K562 (cell line): ENCODE measurements around the gene AMBRA1. TPM values are rescaled to one million over a fixed set of nuclear protein-coding genes. Genes with fewer than 3 reads are reported as not detected.

Experiments used
- ATAC-seq: fragments of 200-7000 bp; cut with Tn5 transposase; 3 replicates; pipeline ENCODE4 v1.9.1; 2020; ENCODE audit warnings: moderate library complexity
- BruUV-seq: library from RNA; stranded (reverse); fragments of 400-500 nt; replicated peaks from 2 replicates; lab custom pipeline; 2021; lab: Mats Ljungman, UMichigan
- CTCF ChIA-PET: fragments of 300-600 bp; formaldehyde crosslinking; extraction: SDS; loops from one replicate; lab custom pipeline; 2021; ENCODE audit warnings: low intra/inter-chr PET ratio; lab: Yijun Ruan, JAX
- POLR2A ChIA-PET: fragments of 300-600, 350-650 bp; sonication (Branson Sonifier 250); formaldehyde crosslinking; extraction: SDS; loops from one replicate; lab custom pipeline; 2021; ENCODE audit warnings: antibody characterized with exemption, inconsistent platforms; lab: Yijun Ruan, JAX
- DNase-seq, 4 experiments: peaks; one replicate each; pipeline versions ENCODE4 v3.0.0 to v3.0.0-alpha.2; 2011 to 2018; ENCODE audit warnings: low spot score in 3 of 4, mixed read lengths in 3 of 4; ENCODE audit errors: extremely low read depth in 1 of 4
- FAIRE-seq: peaks from 2 replicates; lab custom pipeline; 2011; peaks lifted over from hg19 to GRCh38; lab: Jason Lieb, UNC
- H2AFZ ChIP-seq: 2 replicates; pipeline ENCODE4 v1.6.0; 2011; ENCODE audit warnings: low read depth, low read length, control low read depth, inconsistent platforms
- H3K27ac ChIP-seq: fragments of 200-600 bp; 3 replicates; pipeline ENCODE4 v1.8.0; 2011; ENCODE audit warnings: low read depth, mild to moderate bottlenecking, control low read depth, inconsistent platforms, low read length, moderate library complexity, mixed read lengths; ENCODE audit errors: extremely low read depth
- H3K27me3 ChIP-seq, 2 experiments: fragments of 300-600 bp in 1 of 2; 2 replicates in 1 of 2; 3 replicates in 1 of 2; pipeline versions ENCODE4 v1.6.0 to v1.8.0; 2011; ENCODE audit warnings: inconsistent platforms in 2 of 2, low read length in 2 of 2, mild to moderate bottlenecking in 1 of 2, mixed read lengths in 1 of 2, moderate library complexity in 1 of 2; ENCODE audit not compliant: control insufficient read depth in 2 of 2, insufficient read depth in 2 of 2
- H3K36me3 ChIP-seq: fragments of 300-600 bp; 3 replicates; pipeline ENCODE4 v1.8.0; 2011; ENCODE audit warnings: mild to moderate bottlenecking, low read length, inconsistent platforms; ENCODE audit not compliant: control insufficient read depth, insufficient read depth
- H3K4me1 ChIP-seq, 2 experiments: fragments of 200-600 bp in 1 of 2; replicated peaks in 1 of 2; 2 replicates in 1 of 2; 3 replicates in 1 of 2; pipeline versions ENCODE4 v1.5.1 to v1.8.0; 2011; ENCODE audit warnings: inconsistent platforms in 2 of 2, low read length in 2 of 2, mild to moderate bottlenecking in 1 of 2, mixed read lengths in 1 of 2, moderate library complexity in 1 of 2; ENCODE audit not compliant: control insufficient read depth in 2 of 2, insufficient read depth in 2 of 2
- H3K4me2 ChIP-seq: 2 replicates; pipeline ENCODE4 v1.6.1; 2011; ENCODE audit warnings: low read length, control low read depth, inconsistent platforms, mixed read lengths; ENCODE audit not compliant: insufficient read depth
- H3K4me3 ChIP-seq: fragments of 200-600 bp; sonication (generic), shearing (Covaris generic); 2 replicates; pipeline ENCODE4 v1.5.1; 2016; ENCODE audit warnings: control low read depth, inconsistent platforms
- H3K79me2 ChIP-seq: fragments of 200-600 bp; 3 replicates; pipeline ENCODE4 v1.8.0; 2011; ENCODE audit warnings: low read length, inconsistent platforms; ENCODE audit not compliant: control insufficient read depth, insufficient read depth
- H3K9ac ChIP-seq, 2 experiments: 2 replicates each; pipeline versions ENCODE4 v1.6.0 to v1.6.1; 2011; ENCODE audit warnings: low read depth in 2 of 2, low read length in 2 of 2, control low read depth in 1 of 2, inconsistent platforms in 1 of 2, mild to moderate bottlenecking in 1 of 2, mixed read lengths in 1 of 2; ENCODE audit not compliant: insufficient read depth in 1 of 2
- H3K9me1 ChIP-seq: one replicate; pipeline ENCODE4 v1.6.0; 2011; ENCODE audit warnings: inconsistent platforms, mild to moderate bottlenecking, low read length, moderate library complexity; ENCODE audit not compliant: control insufficient read depth, insufficient read depth
- H3K9me3 ChIP-seq: replicated peaks from 2 replicates; pipeline ENCODE4 v1.5.1; 2011; ENCODE audit warnings: low read depth, low read length, inconsistent platforms; ENCODE audit not compliant: control insufficient read depth, insufficient read depth
- H4K20me1 ChIP-seq: replicated peaks from 2 replicates; pipeline ENCODE4 v1.6.1; 2011; ENCODE audit warnings: low read length, inconsistent platforms, mixed read lengths; ENCODE audit not compliant: control insufficient read depth, insufficient read depth
- TFAM ChIP-seq: fragments of 250-450 bp; sonication (Bioruptor Pico); conservative IDR thresholded peaks from 2 replicates; pipeline ENCODE4 v1.5.0; 2021; ENCODE audit warnings: mild to moderate bottlenecking, moderate library complexity
- WGBS: fragments of 100-300 bp; shearing (Covaris generic); methylation state at CpG from one replicate; pipeline ENCODE4 v1.1.6; 2016; ENCODE audit warnings: low coverage, mixed read lengths; ENCODE audit not compliant: insufficient coverage; ENCODE audit errors: missing lambda C conversion rate; 5-methylcytosine and 5-hydroxymethylcytosine counted together
- in situ Hi-C: fragments of 300-500 bp; cut with MboI; formaldehyde crosslinking; loops from 4 replicates; pipeline ENCODE4 v1.15.0; 2018; ENCODE audit warnings: inconsistent platforms, mixed read lengths
- intact Hi-C: fragments of 100-400 bp; cut with micrococcal nuclease; formaldehyde crosslinking; loops from 2 replicates; pipeline ENCODE4 v1.14.2; 2022
- polyA plus RNA-seq, 8 experiments: library from polyadenylated mRNA; depleted of rRNA in 4 of 8; stranded (reverse) in 5 of 8; unstranded in 3 of 8; fragments of >200 nt; fragmentation: Nextera tagmentation in 2 of 8; fragmentation: Illumina TruSeq in 1 of 8; extraction: Ambion mirVana in 2 of 8; extraction: Trizol in 1 of 8; gene quantifications; 2 replicates each; pipeline versions ENCODE4 v1.2.1 to v1.2.3, GENCODE V29; 2011 to 2014; ENCODE audit warnings: inconsistent platforms in 1 of 8, missing spikeins in 1 of 8
- total RNA-seq, 7 experiments: library from RNA; depleted of rRNA in 6 of 7; stranded (reverse); fragments of >200 nt in 6 of 7; fragmentation: Illumina TruSeq in 2 of 7; extraction: Trizol in 2 of 7; gene quantifications; 2 replicates each; pipeline versions ENCODE4 v1.2.1 to v1.2.3, GENCODE V29; 2011 to 2021; ENCODE audit warnings: low replicate concordance in 1 of 7
- TF ChIP-seq, protein P1 (sequence below), 2 experiments: fragments of 450-650 bp in 1 of 2; sonication (generic) in 1 of 2; formaldehyde crosslinking in 1 of 2; IDR thresholded peaks; 2 replicates each; pipeline versions ENCODE4 v1.7.1 to v1.9.0; 2016 to 2022; ENCODE audit warnings: inconsistent platforms in 1 of 2, mild to moderate bottlenecking in 1 of 2, missing genetic modification reagents in 1 of 2

AMBRA1 gene
- total and polyA plus RNA-seq, 9 of the 15 experiments (the other 6 are each of a cell fraction or from before 2014, with no cell fraction given), result 0.15 to 24.5 (median 13.0) TPM

- Histone ChIP-seq H3K9me1 (no peaks in the 10 kb centered on the region), H4K20me1 (peaks cover 10% of the 10 kb centered on the region; the same call in 1 of the 2 replicates), H3K9me3 (no peaks in the 10 kb centered on the region), H3K79me2 (peaks cover 58% of the 10 kb centered on the region), H3K36me3 (peaks cover 2% of the 10 kb centered on the region; the same call in 2 of the 3 replicates), H3K27me3 (no peaks in the 10 kb centered on the region), H3K27ac (no peak overlapping the region), H3K4me3 (no peak overlapping the region), H3K9ac (no peak overlapping the region), H3K4me2 (no peak overlapping the region), H2AFZ (no peak overlapping the region), H3K4me1 (no peaks in the 10 kb centered on the region)
- in situ Hi-C loops (no loop called here), intact Hi-C loops (loop anchor here (2.0 kb wide), 2 partner anchors 37 to 139 kb away; no protein-coding TSS in a partner anchor)
- ChIA-PET CTCF (interaction anchor here (0.6 kb wide), 1 partner anchor 207 kb away, joined by 3 read pairs; no protein-coding TSS in a partner anchor), POLR2A (no interaction called here)
- 100% methylated on average over 1 of the region's 1 CpG for WGBS
- DNase-seq (no peak), FAIRE-seq (no peak), ATAC-seq (no peak)
- no peak for TF ChIP-seq TFAM (CRISPR knock-in tag)
- no TSS peak for BruUV-seq
Measured at GRCh38 chr11:46527591-46528130, 66.2 kb downstream of the AMBRA1 start.

DNA sequence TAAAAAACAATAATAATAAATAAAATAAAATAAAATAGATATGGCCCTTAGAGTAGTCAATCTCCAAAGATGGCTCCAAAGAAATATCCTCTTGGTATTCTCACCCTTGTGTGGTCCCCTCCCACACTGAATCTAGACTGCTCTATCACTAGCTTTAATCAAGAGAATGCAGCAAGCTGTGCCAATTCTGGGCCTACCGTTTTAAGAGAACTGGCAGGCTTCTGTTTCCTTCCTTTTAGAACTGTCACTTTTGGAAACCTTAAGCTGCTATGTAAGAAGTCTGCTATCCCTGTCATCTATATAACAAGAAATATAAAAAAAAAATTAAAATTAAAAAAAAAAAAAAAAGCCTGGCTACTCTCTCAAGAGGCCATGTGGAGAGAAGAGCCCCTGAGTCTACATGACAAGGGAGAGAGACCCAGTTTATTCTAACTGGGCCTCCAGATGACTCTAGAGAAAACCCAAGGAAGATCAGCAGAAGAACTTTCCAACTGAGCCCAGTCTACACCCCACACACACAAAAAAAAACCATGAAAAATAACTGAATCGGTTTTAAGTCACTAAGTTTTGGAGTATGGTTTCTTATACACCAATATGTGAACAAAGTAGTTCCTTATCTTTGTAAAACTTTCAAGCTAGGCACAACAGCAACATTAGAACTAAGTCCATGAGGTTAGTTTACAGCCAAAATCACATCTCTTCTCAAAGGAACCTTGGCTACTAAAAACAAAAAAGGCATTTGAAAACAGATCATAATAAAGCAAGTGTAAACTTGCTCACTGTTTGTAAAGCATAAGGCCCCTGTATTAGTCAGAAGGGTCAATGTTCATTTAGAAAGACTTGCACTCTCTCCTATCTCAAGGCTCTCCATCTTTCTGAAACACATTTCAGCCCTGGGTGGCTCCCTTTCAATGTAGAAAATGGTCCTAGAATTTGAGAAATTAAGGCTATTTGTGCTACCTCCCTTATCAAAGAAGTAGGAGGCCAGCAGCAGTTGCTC, 67.3 kb downstream of the AMBRA1 start:
- no peak overlapping the region for H3K4me2 ChIP-seq
- intact Hi-C loops, result no loop called here
- 14% methylated on average over 2 of the region's 2 CpGs for WGBS
- H3K27me3 ChIP-seq, result no peaks in the 10 kb centered on the region
- no TSS peak for BruUV-seq
- no peaks in the 10 kb centered on the region for H3K4me1 ChIP-seq
- DNase-seq (no peak), ATAC-seq (no peak), FAIRE-seq (peak; percentile 23)
- no peak overlapping the region for H3K4me3 ChIP-seq
- H3K9me3 ChIP-seq, result no peaks in the 10 kb centered on the region
- POLR2A ChIA-PET, result interaction anchor here (0.6 kb wide), 1 partner anchor 162 kb away, joined by 4 read pairs; no protein-coding TSS in a partner anchor
- CTCF ChIA-PET, result no interaction called here
- no peak overlapping the region for H3K9ac ChIP-seq
- H4K20me1 ChIP-seq, result peaks cover 10% of the 10 kb centered on the region; the same call in 1 of the 2 replicates
- no peaks in the 10 kb centered on the region for H3K9me1 ChIP-seq
- no peak overlapping the region for H2AFZ ChIP-seq
- H3K79me2 ChIP-seq, result peaks cover 66% of the 10 kb centered on the region
- H3K27ac ChIP-seq, result no peak overlapping the region
- in situ Hi-C loops, result no loop called here
- H3K36me3 ChIP-seq, result peaks cover 2% of the 10 kb centered on the region; the same call in 2 of the 3 replicates
- TF ChIP-seq, protein P1, sequence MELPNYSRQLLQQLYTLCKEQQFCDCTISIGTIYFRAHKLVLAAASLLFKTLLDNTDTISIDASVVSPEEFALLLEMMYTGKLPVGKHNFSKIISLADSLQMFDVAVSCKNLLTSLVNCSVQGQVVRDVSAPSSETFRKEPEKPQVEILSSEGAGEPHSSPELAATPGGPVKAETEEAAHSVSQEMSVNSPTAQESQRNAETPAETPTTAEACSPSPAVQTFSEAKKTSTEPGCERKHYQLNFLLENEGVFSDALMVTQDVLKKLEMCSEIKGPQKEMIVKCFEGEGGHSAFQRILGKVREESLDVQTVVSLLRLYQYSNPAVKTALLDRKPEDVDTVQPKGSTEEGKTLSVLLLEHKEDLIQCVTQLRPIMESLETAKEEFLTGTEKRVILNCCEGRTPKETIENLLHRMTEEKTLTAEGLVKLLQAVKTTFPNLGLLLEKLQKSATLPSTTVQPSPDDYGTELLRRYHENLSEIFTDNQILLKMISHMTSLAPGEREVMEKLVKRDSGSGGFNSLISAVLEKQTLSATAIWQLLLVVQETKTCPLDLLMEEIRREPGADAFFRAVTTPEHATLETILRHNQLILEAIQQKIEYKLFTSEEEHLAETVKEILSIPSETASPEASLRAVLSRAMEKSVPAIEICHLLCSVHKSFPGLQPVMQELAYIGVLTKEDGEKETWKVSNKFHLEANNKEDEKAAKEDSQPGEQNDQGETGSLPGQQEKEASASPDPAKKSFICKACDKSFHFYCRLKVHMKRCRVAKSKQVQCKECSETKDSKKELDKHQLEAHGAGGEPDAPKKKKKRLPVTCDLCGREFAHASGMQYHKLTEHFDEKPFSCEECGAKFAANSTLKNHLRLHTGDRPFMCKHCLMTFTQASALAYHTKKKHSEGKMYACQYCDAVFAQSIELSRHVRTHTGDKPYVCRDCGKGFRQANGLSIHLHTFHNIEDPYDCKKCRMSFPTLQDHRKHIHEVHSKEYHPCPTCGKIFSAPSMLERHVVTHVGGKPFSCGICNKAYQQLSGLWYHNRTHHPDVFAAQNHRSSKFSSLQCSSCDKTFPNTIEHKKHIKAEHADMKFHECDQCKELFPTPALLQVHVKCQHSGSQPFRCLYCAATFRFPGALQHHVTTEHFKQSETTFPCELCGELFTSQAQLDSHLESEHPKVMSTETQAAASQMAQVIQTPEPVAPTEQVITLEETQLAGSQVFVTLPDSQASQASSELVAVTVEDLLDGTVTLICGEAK (IDR thresholded peaks at IDR 0.05), result no peak
- TF ChIP-seq, protein P1 (CRISPR knock-in tag; IDR thresholded peaks at IDR 0.05), result no peak
